Neutrophil (primary cell): Measurements from ENCODE around the gene SPHK2.

Source experiments
- H3K27ac ChIP-seq: fragments of 200-600 bp; sonication (generic); 2 replicates; pipeline ENCODE4 v1.5.1; 2016; ENCODE audit warnings: mild to moderate bottlenecking, moderate library complexity
- H3K27me3 ChIP-seq: fragments of 200-600 bp; sonication (generic); 2 replicates; pipeline ENCODE4 v1.6.0; 2016; ENCODE audit warnings: mild to moderate bottlenecking
- H3K36me3 ChIP-seq: fragments of 200-600 bp; sonication (generic); 2 replicates; pipeline ENCODE4 v1.5.1; 2017
- H3K4me1 ChIP-seq, 2 experiments: fragments of 200-600 bp in 1 of 2; sonication (generic) in 1 of 2; 1 replicate in 1 of 2; 2 replicates in 1 of 2; pipeline versions ENCODE4 v1.5.1 to v1.6.1; 2013 to 2016; ENCODE audit warnings: low read depth in 1 of 2, low read length in 1 of 2, mild to moderate bottlenecking in 1 of 2, moderate library complexity in 1 of 2; ENCODE audit not compliant: control insufficient read depth in 1 of 2, insufficient read depth in 1 of 2
- H3K4me3 ChIP-seq, 2 experiments: fragments of 200-600 bp in 1 of 2; sonication (generic) in 1 of 2; 1 replicate in 1 of 2; 2 replicates in 1 of 2; pipeline ENCODE4 v1.5.1; 2013 to 2016; ENCODE audit warnings: low read depth in 1 of 2, low read length in 1 of 2, mild to moderate bottlenecking in 1 of 2, moderate library complexity in 1 of 2
- H3K9me3 ChIP-seq: fragments of 200-600 bp; sonication (generic); 2 replicates; pipeline ENCODE4 v1.5.1; 2016
- TF ChIP-seq, protein P1 (sequence below): fragments of 200-600 bp; sonication (generic); IDR thresholded peaks from 2 replicates; pipeline ENCODE4 v1.5.1; 2016; ENCODE audit warnings: antibody characterized with exemption

The SPHK2 gene

DNA sequence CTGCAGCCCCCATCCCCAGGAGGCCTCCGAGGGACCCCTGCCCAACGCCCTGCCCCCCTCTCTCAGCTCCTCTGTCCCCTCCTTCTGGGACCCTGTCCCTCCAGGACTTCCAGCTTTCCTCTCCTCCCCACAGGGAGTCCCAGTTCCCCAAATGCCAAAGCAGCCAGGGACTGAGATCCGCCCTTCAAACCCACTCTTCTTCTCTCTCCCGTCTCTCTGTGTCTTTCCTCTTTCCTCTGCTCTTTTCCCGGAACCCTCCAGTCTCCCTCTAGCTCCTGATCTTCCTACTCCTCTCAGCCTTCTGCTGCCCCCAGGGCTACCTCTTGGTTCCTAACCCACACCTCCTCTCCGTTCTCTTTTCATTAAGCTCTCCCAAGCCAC is 26.3 kb downstream of the SPHK2 start:
- H3K36me3 ChIP-seq: no peaks in the 10 kb centered on the region
- H3K4me1 ChIP-seq: peaks cover 17 to 20% of the 10 kb centered on the region in 2 experiments
- no peaks in the 10 kb centered on the region for H3K9me3 ChIP-seq
- H3K27me3 ChIP-seq: peaks cover 50% of the 10 kb centered on the region
- no peak overlapping the region for H3K27ac ChIP-seq
- H3K4me3 ChIP-seq: peak overlapping the region; percentile 24 to 59
- TF ChIP-seq, protein P1, sequence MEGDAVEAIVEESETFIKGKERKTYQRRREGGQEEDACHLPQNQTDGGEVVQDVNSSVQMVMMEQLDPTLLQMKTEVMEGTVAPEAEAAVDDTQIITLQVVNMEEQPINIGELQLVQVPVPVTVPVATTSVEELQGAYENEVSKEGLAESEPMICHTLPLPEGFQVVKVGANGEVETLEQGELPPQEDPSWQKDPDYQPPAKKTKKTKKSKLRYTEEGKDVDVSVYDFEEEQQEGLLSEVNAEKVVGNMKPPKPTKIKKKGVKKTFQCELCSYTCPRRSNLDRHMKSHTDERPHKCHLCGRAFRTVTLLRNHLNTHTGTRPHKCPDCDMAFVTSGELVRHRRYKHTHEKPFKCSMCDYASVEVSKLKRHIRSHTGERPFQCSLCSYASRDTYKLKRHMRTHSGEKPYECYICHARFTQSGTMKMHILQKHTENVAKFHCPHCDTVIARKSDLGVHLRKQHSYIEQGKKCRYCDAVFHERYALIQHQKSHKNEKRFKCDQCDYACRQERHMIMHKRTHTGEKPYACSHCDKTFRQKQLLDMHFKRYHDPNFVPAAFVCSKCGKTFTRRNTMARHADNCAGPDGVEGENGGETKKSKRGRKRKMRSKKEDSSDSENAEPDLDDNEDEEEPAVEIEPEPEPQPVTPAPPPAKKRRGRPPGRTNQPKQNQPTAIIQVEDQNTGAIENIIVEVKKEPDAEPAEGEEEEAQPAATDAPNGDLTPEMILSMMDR: no peak

DNA sequence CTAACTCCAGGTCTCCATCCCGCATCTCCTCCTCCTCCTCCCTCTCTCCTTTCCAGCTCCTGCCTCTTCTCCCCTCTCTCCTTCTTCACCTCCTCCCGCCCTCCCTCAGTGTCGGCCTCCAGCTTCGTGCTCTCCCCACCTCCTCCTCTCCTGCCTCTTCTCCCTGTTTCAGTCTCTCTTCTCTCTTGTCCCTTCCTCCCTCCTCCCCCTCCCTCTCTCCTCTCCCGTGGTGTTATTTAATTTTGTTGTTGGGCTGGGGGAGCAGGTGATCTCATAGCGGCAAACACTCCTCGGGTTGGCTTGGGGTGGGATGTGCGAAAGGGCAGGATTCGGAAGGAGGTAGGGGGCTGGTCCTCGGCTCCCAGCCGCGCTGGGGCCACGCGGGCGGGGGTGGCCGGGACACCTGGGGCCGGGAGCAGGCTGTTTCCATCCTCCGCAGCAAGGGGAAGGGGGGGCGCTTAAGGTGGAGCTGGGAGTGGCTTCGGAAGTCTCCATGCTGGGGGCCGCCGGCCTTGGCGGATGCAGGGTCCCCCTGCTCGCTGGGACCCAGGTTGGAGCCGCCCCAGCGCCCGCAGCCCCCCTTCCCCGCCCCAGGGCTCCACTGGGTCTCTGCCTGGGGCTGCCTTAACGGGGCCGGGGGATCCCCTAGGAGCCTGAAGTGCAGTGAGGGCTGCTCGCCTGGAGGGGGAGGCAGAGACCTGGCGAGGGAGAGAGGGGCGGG is 26.9 kb downstream of the SPHK2 start, which contains the start of gene CA11:
TSS of gene CA11 (minus strand) at position 187 of the 721 bp plus-strand sequence. CDS start 555 bp downstream, outside the sequence.
- Histone ChIP-seq H3K4me1 (peaks cover 17 to 20% of the 10 kb centered on the region in 2 experiments), H3K4me3 (peak within 1 kb of the TSS; percentile 24 to 59), H3K36me3 (no peaks in the 10 kb centered on the region), H3K9me3 (no peaks in the 10 kb centered on the region), H3K27ac (no peak within 1 kb of the TSS), H3K27me3 (peaks cover 50% of the 10 kb centered on the region)
- TF ChIP-seq, protein P1: peak; percentile 84

DNA sequence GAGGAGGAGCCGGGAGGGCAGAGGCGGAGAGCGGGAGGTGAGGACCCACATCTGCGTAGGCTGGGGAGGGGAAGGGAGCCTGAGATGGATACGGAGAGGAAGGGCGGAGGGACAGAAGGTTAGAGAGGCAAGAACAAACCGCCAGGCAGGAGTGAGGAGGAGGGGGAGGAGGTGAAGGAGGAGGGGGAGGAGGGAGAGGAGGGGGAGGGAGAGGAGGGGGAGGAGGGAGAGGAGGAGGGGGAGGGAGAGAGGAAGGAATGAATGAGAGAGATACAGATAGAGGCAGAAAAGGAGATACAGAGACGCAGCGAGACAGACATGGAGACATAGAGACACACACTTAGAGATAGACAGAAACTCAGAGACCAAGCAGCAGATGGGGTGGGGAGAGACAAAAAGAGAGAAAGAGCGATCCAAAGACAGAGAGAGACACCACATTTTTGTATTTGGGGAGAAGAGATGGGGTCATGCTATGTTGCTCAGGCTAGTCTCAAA is 27.5 kb downstream of the SPHK2 start:
- no peak overlapping the region for H3K27ac ChIP-seq
- no peaks in the 10 kb centered on the region for H3K9me3 ChIP-seq
- H3K4me3 ChIP-seq: peak overlapping the region in 1 of 2 experiments; percentile 59
- peaks cover 17 to 20% of the 10 kb centered on the region in 2 experiments for H3K4me1 ChIP-seq
- H3K36me3 ChIP-seq: no peaks in the 10 kb centered on the region
- peaks cover 50% of the 10 kb centered on the region for H3K27me3 ChIP-seq
- TF ChIP-seq, protein P1: no peak

DNA sequence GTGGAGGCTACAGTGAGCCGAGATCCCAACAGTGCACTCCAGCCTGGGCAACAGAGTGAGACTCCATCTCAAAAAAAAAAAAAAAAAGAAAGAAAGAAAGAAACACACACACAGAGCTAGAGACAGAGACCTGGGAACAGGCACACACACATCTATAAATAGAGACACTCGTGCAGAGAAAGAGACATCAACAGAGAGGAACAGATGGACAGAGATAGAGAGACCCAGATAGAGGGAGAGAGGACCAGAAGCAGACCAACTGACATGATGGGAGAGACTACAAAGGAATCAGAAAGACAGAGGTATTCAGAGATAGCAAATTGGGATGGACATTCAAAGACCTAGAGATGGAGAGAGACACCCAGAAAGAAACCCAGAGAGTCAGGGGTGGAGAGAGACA is 28.8 kb downstream of the SPHK2 start:
- peaks cover 17 to 20% of the 10 kb centered on the region in 2 experiments for H3K4me1 ChIP-seq
- H3K27ac ChIP-seq: no peak overlapping the region
- TF ChIP-seq, protein P1: no peak

DNA sequence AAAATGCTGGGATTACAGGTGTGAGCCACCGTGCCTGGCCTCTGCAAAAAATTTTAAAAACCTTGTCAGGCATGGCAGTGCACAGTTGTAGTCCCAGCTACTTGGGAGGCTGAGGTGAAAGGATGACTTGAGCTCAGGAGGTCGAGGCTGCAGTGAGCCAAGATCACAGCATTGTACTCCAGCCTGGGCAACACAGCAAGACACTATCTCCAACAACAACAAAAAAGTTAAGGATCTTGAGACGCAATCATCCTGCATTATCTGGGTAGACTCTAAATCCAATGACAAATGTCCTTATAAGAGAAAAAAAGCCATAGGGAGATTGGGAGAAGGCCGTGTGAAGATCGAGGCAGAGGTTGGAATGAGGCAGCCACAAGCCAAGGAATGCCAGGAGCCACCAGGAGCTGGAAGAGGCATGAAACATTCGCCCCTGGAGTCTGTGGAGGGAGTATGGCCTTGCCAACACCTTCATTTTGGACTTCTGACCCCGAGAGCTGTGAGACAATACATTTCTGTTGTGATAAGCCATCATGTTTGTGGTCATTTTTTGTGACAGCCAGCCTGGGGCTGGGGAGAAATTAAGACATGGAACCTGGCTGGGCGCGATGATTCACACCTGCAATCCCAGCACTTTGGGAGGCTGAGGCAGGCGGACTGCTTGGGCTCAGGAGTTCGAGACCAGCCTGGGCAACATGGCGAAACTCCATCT is 31.8 kb downstream of the SPHK2 start:
- H3K4me1 ChIP-seq: peaks cover 4 to 6% of the 10 kb centered on the region in 2 experiments
- no peak overlapping the region for H3K27ac ChIP-seq
- no peak overlapping the region for H3K4me3 ChIP-seq
- H3K36me3 ChIP-seq: no peaks in the 10 kb centered on the region
- TF ChIP-seq, protein P1: no peak
- H3K27me3 ChIP-seq: peaks cover 35% of the 10 kb centered on the region
- H3K9me3 ChIP-seq: no peaks in the 10 kb centered on the region

More for the DNA sequence above, 28.8 kb downstream of the SPHK2 start:
- H3K4me3 ChIP-seq: no peak overlapping the region
- no peaks in the 10 kb centered on the region for H3K36me3 ChIP-seq
- H3K9me3 ChIP-seq: no peaks in the 10 kb centered on the region
- H3K27me3 ChIP-seq: peaks cover 54% of the 10 kb centered on the region
